Mesothelial cell of epicardium (in vitro differentiated cells): ENCODE results near the gene CTTNBP2NL. TPM values are rescaled to one million over a fixed set of nuclear protein-coding genes. Genes with fewer than 3 reads are reported as not detected.
A peak's percentile ranks its signal among the peaks of the same experiment; 100 is the strongest.

Experiments used
- DNase-seq, 2 experiments: peaks; one replicate each; pipeline ENCODE4 v3.0.0; 2021; ENCODE audit warnings: low spot score in 2 of 2; ENCODE audit not compliant: unreplicated experiment in 2 of 2
- H3K27ac Mint-ChIP-seq: 2 replicates; pipeline ENCODE4 v1.8.0; 2021; ENCODE audit warnings: mixed read lengths
- H3K27me3 Mint-ChIP-seq: 2 replicates; pipeline ENCODE4 v1.8.0; 2021; ENCODE audit warnings: low read depth, mixed read lengths
- H3K36me3 Mint-ChIP-seq: 2 replicates; pipeline ENCODE4 v1.8.0; 2021; ENCODE audit warnings: mixed read lengths
- H3K4me1 Mint-ChIP-seq: 2 replicates; pipeline ENCODE4 v1.8.0; 2021; ENCODE audit warnings: mixed read lengths
- H3K4me3 Mint-ChIP-seq: 2 replicates; pipeline ENCODE4 v1.8.0; 2021; ENCODE audit warnings: mild to moderate bottlenecking, moderate library complexity, mixed read lengths
- H3K9me3 Mint-ChIP-seq: 2 replicates; pipeline ENCODE4 v1.8.0; 2021; ENCODE audit warnings: mixed read lengths
- total RNA-seq: library from RNA; stranded (reverse); gene quantifications from 3 replicates; pipeline ENCODE4 v1.2.1, GENCODE V29; 2021
- TF ChIP-seq, protein P1 (sequence below): fragments of 200-600 bp; sonication (generic); IDR thresholded peaks from one replicate; pipeline ENCODE4 v1.5.0; 2021; ENCODE audit warnings: antibody characterized with exemption; ENCODE audit not compliant: unreplicated experiment

CTTNBP2NL gene
- total RNA-seq, 1 donor from 2014 or later: 65.4 TPM

DNA sequence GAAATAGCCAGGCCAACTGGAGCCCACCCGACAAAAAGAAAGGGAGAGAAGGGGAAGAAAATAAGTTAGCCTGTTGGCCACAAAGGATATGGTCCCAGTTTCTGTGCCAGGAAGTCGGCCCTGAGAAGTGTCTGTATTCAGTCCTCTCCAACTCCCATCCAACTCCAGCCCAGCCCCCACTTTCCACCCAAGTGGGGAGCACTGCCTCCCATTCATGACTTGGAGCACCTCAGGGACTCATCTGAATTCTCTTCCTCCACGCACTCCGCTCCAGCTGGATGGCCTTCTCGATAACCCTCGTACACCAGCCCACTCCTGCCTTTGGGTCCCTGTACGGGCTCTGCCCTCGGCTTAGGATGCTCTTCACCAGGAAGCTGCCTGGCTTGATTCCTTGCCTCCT is 110.7 kb downstream of the CTTNBP2NL start:
- DNase-seq: no peak
- TF ChIP-seq, protein P1, sequence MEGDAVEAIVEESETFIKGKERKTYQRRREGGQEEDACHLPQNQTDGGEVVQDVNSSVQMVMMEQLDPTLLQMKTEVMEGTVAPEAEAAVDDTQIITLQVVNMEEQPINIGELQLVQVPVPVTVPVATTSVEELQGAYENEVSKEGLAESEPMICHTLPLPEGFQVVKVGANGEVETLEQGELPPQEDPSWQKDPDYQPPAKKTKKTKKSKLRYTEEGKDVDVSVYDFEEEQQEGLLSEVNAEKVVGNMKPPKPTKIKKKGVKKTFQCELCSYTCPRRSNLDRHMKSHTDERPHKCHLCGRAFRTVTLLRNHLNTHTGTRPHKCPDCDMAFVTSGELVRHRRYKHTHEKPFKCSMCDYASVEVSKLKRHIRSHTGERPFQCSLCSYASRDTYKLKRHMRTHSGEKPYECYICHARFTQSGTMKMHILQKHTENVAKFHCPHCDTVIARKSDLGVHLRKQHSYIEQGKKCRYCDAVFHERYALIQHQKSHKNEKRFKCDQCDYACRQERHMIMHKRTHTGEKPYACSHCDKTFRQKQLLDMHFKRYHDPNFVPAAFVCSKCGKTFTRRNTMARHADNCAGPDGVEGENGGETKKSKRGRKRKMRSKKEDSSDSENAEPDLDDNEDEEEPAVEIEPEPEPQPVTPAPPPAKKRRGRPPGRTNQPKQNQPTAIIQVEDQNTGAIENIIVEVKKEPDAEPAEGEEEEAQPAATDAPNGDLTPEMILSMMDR: no peak
- Mint-ChIP-seq H3K27me3 (peaks cover 40% of the 10 kb centered on the region), H3K36me3 (no peaks in the 10 kb centered on the region), H3K4me3 (no peak overlapping the region), H3K9me3 (no peaks in the 10 kb centered on the region), H3K27ac (peak overlapping the region; percentile 60), H3K4me1 (peaks cover 70% of the 10 kb centered on the region)

GRCh38 chr1:112507336-112507735 is 111.3 kb downstream of the CTTNBP2NL start:
- Mint-ChIP-seq H3K36me3 (no peaks in the 10 kb centered on the region), H3K4me3 (peak overlapping the region; percentile 79), H3K27me3 (peaks cover 43% of the 10 kb centered on the region), H3K27ac (peak overlapping the region; percentile 68), H3K9me3 (no peaks in the 10 kb centered on the region), H3K4me1 (peaks cover 73% of the 10 kb centered on the region)
- no peak for DNase-seq
- TF ChIP-seq, protein P1: no peak

- DNase-seq: peak in 1 of 2 experiments; percentile 65
- Mint-ChIP-seq H3K27me3 (peaks cover 38% of the 10 kb centered on the region), H3K9me3 (no peaks in the 10 kb centered on the region), H3K4me3 (peak overlapping the region; percentile 79), H3K27ac (peak overlapping the region; percentile 68), H3K36me3 (no peaks in the 10 kb centered on the region), H3K4me1 (peaks cover 73% of the 10 kb centered on the region)
- TF ChIP-seq, protein P1: no peak
Measured at GRCh38 chr1:112507921-112508277, 111.9 kb downstream of the CTTNBP2NL start.

DNA sequence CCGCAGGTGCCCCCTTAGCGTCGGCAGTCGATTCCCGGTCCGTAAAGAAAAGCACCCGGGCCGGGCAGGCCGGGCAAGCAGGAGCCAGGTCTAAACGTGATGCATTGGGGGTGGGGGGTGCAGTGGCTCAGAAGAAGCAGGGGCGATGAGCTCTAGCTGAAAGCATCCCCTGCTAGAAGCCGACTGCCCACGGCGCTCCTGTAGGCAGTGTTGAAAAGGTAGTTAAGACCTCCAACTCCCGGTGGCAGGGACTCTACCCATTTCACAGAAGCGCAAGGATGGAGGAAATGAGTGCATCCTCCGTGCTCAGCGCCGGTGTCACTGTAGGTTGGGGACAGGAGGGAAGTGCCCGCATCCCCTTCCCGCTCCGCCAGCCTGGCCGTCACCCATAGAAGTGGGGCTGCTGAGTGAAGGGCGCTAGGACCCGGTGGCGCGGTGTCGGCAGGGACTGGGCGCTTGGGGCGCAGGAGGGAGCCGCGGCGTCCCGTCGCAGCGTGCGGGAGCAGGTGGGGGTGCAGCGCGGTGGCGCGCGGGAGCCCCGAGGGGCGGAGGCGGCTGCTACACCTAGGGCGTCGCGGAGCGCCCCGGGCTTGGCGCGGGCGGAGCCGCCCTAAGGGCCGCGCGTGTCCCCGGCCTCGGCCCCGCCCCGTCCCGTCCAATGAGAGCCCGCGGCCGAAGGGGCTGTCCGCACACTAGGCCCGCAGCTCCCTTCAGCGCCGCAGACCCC is 112.4 kb downstream of the CTTNBP2NL start, which contains the start of gene WNT2B:
WNT2B (plus strand) TSS at position 688 of the 727 bp plus-strand sequence. CDS start 298 bp downstream, outside the sequence.
- H3K36me3 Mint-ChIP-seq: no peaks in the 10 kb centered on the region
- peak in 1 of 2 experiments; percentile 66 for DNase-seq
- H3K27ac Mint-ChIP-seq: peak within 1 kb of the TSS; percentile 93
- peaks cover 33% of the 10 kb centered on the region for H3K27me3 Mint-ChIP-seq
- H3K4me1 Mint-ChIP-seq: peaks cover 72% of the 10 kb centered on the region
- no peaks in the 10 kb centered on the region for H3K9me3 Mint-ChIP-seq
- peak within 1 kb of the TSS; percentile 84 for H3K4me3 Mint-ChIP-seq
- TF ChIP-seq, protein P1: no peak

GRCh38 chr1:112509005-112509659 is 113.1 kb downstream of the CTTNBP2NL start:
- peaks cover 2% of the 10 kb centered on the region for H3K36me3 Mint-ChIP-seq
- H3K4me1 Mint-ChIP-seq: peaks cover 72% of the 10 kb centered on the region
- peak overlapping the region; percentile 93 for H3K27ac Mint-ChIP-seq
- TF ChIP-seq, protein P1: no peak
- H3K9me3 Mint-ChIP-seq: no peaks in the 10 kb centered on the region
- peak overlapping the region; percentile 84 for H3K4me3 Mint-ChIP-seq
- H3K27me3 Mint-ChIP-seq: peaks cover 30% of the 10 kb centered on the region
- peak in 1 of 2 experiments; percentile 59 for DNase-seq
